Medulla oblongata (tissue), 1 donor: ENCODE results near the gene PLXDC2.
"Not testable (repeated sequence)": the region's sequence is repeated elsewhere in the genome, so short reads cannot be mapped to it uniquely, and the experiment has no call there.

ENCODE experiments used
- DNase-seq: peaks from one replicate; pipeline ENCODE4 v3.0.0-alpha.2; 2015; ENCODE audit errors: extremely low spot score

Gene PLXDC2

GRCh38 chr10:20114179-20114578, 297.9 kb downstream of the PLXDC2 start:
- DNase-seq = no peak

GRCh38 chr10:20115894-20116293, 299.7 kb downstream of the PLXDC2 start:
- no peak for DNase-seq

GRCh38 chr10:20117471-20117870, 301.2 kb downstream of the PLXDC2 start:
- no peak for DNase-seq

GRCh38 chr10:20118119-20118518, 301.9 kb downstream of the PLXDC2 start:
- no peak for DNase-seq

GRCh38 chr10:20128811-20129210, 312.6 kb downstream of the PLXDC2 start:
- DNase-seq = no peak

GRCh38 chr10:20132816-20133215, 316.6 kb downstream of the PLXDC2 start:
- DNase-seq = no peak

GRCh38 chr10:20133669-20134189, 317.5 kb downstream of the PLXDC2 start:
- DNase-seq = no peak

- DNase-seq = no peak
These were observed 326.1 kb downstream of the PLXDC2 start for GRCh38 chr10:20142311-20142710.

GRCh38 chr10:20144268-20144667, 328.0 kb downstream of the PLXDC2 start:
- no peak for DNase-seq

- no peak for DNase-seq
These were observed 329.8 kb downstream of the PLXDC2 start for GRCh38 chr10:20146004-20146403.

- DNase-seq = no peak
These were observed 331.5 kb downstream of the PLXDC2 start for GRCh38 chr10:20147684-20148083.

GRCh38 chr10:20156511-20156910, 340.3 kb downstream of the PLXDC2 start:
- no peak for DNase-seq

- DNase-seq = no peak
These were observed 341.1 kb downstream of the PLXDC2 start for GRCh38 chr10:20157314-20157713.

GRCh38 chr10:20158086-20158485, 341.9 kb downstream of the PLXDC2 start:
- DNase-seq = no peak

- no peak for DNase-seq
These were observed 345.9 kb downstream of the PLXDC2 start for GRCh38 chr10:20162123-20162522.

- DNase-seq = no peak
These were observed 350.0 kb downstream of the PLXDC2 start for GRCh38 chr10:20166096-20166675.

GRCh38 chr10:20170661-20171060, 354.4 kb downstream of the PLXDC2 start:
- DNase-seq = no peak

- no peak for DNase-seq
These were observed 356.8 kb downstream of the PLXDC2 start for GRCh38 chr10:20173046-20173445.

- no peak for DNase-seq
These were observed 359.5 kb downstream of the PLXDC2 start for GRCh38 chr10:20175719-20176118.

- DNase-seq = no peak
These were observed 364.5 kb downstream of the PLXDC2 start for GRCh38 chr10:20180766-20181165.

GRCh38 chr10:20181434-20181833, 365.2 kb downstream of the PLXDC2 start:
- DNase-seq = peak; percentile 27

- DNase-seq = no peak
These were observed 368.9 kb downstream of the PLXDC2 start for GRCh38 chr10:20185116-20185515.

- not testable (repeated sequence) for DNase-seq
These were observed 375.2 kb downstream of the PLXDC2 start for GRCh38 chr10:20191392-20191791.

- no peak for DNase-seq
These were observed 378.8 kb downstream of the PLXDC2 start for GRCh38 chr10:20195076-20195475.
